ENCODE measurements around the gene VPS50. TPM values are rescaled to one million over a fixed set of nuclear protein-coding genes. Genes with fewer than 3 reads are reported as not detected.

Gene VPS50
- total RNA-seq, 1 experiment from 2014 or later: 13.6 TPM

DNA sequence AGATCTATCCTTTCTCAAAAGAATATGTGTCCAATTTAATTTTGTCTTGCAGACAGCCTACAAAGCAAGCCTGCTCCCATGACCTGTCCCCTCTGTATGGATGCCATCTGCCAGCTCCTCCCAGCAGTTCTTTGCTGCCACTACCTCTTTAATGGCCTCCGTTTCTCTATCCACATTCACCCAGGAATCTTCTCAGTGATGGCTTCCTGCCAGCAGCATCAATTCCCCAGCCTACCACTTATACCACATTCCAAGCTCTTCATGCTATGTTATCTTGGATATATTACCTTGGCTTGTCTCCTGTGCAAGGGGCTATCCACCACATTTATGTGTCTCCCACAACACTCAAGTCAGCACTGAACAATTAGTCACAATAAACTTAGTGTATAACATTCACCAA is 133.2 kb downstream of the VPS50 start:
- Mint-ChIP-seq H3K4me3 (no peak overlapping the region), H3K27me3 (ENCODE audit: low read depth) (no peaks in the 10 kb centered on the region)

More for the DNA sequence above, 133.2 kb downstream of the VPS50 start:
- no peak overlapping the region for H2BK20ac ChIP-seq (ENCODE audit: low read depth, low read length, poor library complexity, severe bottlenecking)
- H2BK15ac ChIP-seq (ENCODE audit: low read depth, low read length): no peak overlapping the region
- H4K5ac ChIP-seq (ENCODE audit: insufficient read length, low read depth, low read length): no peak overlapping the region
- no peaks in the 10 kb centered on the region for H3K4me1 ChIP-seq (ENCODE audit: insufficient read depth, low read length)
- Mint-ChIP-seq H3K36me3 (ENCODE audit: insufficient read depth in 1 of 3, low read depth in 3 of 3) (peaks cover 0 to 5% (median 5%) of the 10 kb centered on the region in 3 experiments; a peak in 4 of 7 replicates), H3K9me3 (peaks cover 4 to 5% of the 10 kb centered on the region in 2 experiments; a peak in 4 of 5 replicates), H3K27ac (no peak overlapping the region; a peak in 1 of 7 replicates), H3K4me1 (no peaks in the 10 kb centered on the region; a peak in 1 of 4 replicates)
- H3K9ac ChIP-seq (ENCODE audit: extremely low read depth, insufficient read length, low read length): no peak overlapping the region
- no peak overlapping the region for H3K18ac ChIP-seq (ENCODE audit: insufficient read length, low read depth, low read length)
- H3K14ac ChIP-seq (ENCODE audit: insufficient read depth, low read length): no peak overlapping the region
- no peak overlapping the region for H3K56ac ChIP-seq (ENCODE audit: insufficient read length, low read depth, low read length)
- H3K79me1 ChIP-seq (ENCODE audit: insufficient read depth, low read depth, low read length, poor library complexity, severe bottlenecking): no peaks in the 10 kb centered on the region
- H3T11ph ChIP-seq (ENCODE audit: low read length): no peak overlapping the region
- no peak overlapping the region for H2BK120ac ChIP-seq (ENCODE audit: low read depth, low read length, poor library complexity, severe bottlenecking)
- H2BK5ac ChIP-seq (ENCODE audit: insufficient read length, low read length): no peak overlapping the region
- no peaks in the 10 kb centered on the region for H3K23me2 ChIP-seq (ENCODE audit: insufficient read length, low read depth, low read length, poor library complexity, severe bottlenecking)
- no peak overlapping the region for H2AFZ ChIP-seq (ENCODE audit: low read length)
- no peak overlapping the region for H2AK5ac ChIP-seq (ENCODE audit: insufficient read length, low read length)
- H3K4me2 ChIP-seq (ENCODE audit: insufficient read depth, insufficient read length, low read length): no peak overlapping the region
- H4K91ac ChIP-seq (ENCODE audit: insufficient read length, low read depth, low read length): no peak overlapping the region
- no peak overlapping the region for H3K23ac ChIP-seq (ENCODE audit: insufficient read length, low read depth, low read length)
- no CpG with 5 or more reads among the region's 1 CpG for WGBS (ENCODE audit: extremely low coverage, insufficient read length, low lambda C conversion rate)
- H2BK12ac ChIP-seq (ENCODE audit: insufficient read length, low read depth, low read length): no peak overlapping the region
- no peaks in the 10 kb centered on the region for H4K20me1 ChIP-seq (ENCODE audit: control insufficient read depth, insufficient read depth, insufficient read length)
- no peaks in the 10 kb centered on the region for H3K27me3 ChIP-seq (ENCODE audit: insufficient read depth, low read length)
- H3K79me2 ChIP-seq (ENCODE audit: insufficient read depth, low read length): no peaks in the 10 kb centered on the region
- H4K8ac ChIP-seq (replicated peaks; ENCODE audit: insufficient read length, low read depth, low read length): no peak overlapping the region
- no peak overlapping the region for H3K4ac ChIP-seq (ENCODE audit: low read depth, low read length)
- no peaks in the 10 kb centered on the region for H3K9me3 ChIP-seq (ENCODE audit: control insufficient read depth, low read depth, low read length)
- DNase-seq: no peak
- TF ChIP-seq, protein P1, sequence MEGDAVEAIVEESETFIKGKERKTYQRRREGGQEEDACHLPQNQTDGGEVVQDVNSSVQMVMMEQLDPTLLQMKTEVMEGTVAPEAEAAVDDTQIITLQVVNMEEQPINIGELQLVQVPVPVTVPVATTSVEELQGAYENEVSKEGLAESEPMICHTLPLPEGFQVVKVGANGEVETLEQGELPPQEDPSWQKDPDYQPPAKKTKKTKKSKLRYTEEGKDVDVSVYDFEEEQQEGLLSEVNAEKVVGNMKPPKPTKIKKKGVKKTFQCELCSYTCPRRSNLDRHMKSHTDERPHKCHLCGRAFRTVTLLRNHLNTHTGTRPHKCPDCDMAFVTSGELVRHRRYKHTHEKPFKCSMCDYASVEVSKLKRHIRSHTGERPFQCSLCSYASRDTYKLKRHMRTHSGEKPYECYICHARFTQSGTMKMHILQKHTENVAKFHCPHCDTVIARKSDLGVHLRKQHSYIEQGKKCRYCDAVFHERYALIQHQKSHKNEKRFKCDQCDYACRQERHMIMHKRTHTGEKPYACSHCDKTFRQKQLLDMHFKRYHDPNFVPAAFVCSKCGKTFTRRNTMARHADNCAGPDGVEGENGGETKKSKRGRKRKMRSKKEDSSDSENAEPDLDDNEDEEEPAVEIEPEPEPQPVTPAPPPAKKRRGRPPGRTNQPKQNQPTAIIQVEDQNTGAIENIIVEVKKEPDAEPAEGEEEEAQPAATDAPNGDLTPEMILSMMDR (conservative IDR thresholded peaks at IDR 0.05): no peak
- no peak overlapping the region for H3K27ac ChIP-seq (ENCODE audit: insufficient read length, low read depth, low read length)
